ENCODE data around the gene PAOX.

Gene PAOX

DNA sequence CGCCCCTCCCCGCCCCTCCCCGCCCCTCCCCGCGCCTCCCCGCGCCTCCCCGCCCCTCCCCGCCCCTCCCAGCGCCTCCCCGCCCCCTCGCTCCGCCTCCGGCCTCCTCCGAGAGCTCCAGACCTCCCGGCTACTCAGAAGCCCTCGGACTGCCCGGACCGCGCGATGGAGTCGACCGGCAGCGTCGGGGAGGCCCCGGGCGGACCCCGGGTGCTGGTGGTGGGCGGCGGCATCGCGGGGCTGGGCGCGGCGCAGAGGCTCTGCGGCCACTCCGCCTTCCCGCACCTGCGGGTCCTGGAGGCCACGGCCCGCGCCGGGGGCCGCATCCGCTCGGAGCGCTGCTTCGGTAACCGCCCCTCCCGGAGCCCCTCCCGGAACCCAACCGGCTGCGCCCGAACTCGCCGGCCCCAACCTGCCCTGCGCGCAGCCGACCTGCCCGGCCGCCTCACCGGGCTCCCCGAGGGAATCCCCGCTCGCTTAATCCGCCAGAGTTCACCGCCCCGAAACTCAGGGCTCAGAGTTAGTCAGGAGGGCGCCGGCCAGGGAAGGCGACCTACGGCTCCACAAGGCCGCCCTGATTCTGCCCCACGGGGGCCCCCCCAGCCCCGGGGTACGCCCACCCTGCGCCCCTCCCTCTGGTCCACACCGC is at the start of gene PAOX:
Gene PAOX, plus strand, starts transcription at position 111 of the 649 bp plus-strand sequence. Its CDS starts 55 bp downstream, at position 166.
- H3K4me3 ChIP-seq (ENCODE audit: low read depth, low read length): peak within 1 kb of the TSS; percentile 75
- TF ChIP-seq, protein P1, sequence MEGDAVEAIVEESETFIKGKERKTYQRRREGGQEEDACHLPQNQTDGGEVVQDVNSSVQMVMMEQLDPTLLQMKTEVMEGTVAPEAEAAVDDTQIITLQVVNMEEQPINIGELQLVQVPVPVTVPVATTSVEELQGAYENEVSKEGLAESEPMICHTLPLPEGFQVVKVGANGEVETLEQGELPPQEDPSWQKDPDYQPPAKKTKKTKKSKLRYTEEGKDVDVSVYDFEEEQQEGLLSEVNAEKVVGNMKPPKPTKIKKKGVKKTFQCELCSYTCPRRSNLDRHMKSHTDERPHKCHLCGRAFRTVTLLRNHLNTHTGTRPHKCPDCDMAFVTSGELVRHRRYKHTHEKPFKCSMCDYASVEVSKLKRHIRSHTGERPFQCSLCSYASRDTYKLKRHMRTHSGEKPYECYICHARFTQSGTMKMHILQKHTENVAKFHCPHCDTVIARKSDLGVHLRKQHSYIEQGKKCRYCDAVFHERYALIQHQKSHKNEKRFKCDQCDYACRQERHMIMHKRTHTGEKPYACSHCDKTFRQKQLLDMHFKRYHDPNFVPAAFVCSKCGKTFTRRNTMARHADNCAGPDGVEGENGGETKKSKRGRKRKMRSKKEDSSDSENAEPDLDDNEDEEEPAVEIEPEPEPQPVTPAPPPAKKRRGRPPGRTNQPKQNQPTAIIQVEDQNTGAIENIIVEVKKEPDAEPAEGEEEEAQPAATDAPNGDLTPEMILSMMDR (IDR thresholded peaks at IDR 0.05; ENCODE audit: borderline replicate concordance, insufficient read depth, low read depth, low read length): no peak

DNA sequence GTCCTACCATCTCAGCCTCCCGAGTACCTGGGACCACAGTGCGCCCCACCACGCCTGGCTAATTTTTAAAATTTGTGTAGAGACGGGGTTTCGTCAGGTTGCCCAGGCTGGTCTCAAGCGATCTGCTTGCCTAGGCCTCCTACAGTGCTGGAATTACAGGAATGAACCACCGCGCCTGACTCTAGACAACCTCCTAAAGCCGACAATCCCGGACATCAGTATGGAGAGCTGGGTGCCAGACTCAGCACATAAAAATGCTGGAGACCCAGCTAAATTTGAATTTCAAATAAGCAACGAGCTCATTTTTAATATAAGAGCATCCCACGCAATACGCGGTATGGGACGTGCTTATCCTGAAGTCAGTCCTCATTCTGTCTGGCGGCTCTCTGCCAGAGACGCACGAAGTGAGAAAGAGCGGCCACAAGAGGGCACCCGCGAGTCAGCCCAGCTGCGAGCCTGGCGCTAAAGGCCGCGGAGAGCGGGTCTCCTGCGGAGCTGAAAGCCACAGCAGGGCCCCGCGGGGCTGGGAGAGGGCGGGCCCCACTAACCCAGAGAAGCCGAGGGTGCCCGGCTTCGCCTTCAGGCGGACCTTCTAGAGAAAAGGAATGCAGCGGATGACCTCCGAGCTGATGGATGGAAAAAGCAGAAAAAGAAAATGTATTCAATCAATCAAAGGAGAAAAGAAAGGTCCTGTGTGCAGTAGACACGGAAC is 49.4 kb upstream of the PAOX start:
- no peak overlapping the region for H3K4me3 ChIP-seq (ENCODE audit: low read depth, low read length)
- TF ChIP-seq, protein P1 (IDR thresholded peaks at IDR 0.05; ENCODE audit: borderline replicate concordance, insufficient read depth, low read depth, low read length): peak; percentile 91

DNA sequence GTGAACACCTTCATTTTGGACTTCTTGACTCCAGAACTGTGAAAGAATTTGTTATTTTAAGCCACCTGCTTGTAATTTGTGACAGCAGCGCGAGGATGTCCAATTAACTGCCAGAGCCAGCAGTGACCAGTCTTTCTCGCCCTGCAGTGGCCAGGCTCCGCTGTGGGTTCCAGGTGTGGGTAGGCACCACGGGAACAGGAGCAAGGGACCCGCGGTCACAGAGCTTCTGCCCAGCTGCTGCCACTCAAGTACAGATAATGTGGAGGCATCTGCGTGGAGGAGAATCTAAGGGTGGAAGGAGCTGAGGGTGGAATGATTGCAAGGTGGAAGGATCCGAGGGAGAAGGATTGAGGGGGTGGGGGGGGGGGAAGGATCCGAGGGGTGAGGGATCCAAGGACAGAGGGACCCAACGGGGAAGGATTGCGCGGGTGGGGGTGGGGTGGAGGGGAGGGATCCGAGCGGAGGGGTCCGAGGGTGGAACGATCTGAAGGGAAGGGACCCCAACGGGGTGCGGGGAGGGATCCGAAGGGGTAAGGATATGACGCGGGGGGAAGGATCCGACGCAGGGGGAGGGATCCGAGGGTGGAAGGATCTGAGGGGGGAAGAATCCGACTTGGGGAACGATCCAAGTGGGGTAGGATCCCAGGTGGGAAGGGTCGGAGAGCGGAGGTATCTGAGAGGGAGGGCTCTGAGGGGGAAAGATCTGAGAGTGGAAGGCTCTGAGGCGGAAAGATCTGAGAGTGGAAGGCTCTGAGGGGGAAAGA is 45.9 kb upstream of the PAOX start:
- H3K4me3 ChIP-seq (ENCODE audit: low read depth, low read length): no peak overlapping the region
- TF ChIP-seq, protein P1 (IDR thresholded peaks at IDR 0.05; ENCODE audit: borderline replicate concordance, insufficient read depth, low read depth, low read length): no peak

DNA sequence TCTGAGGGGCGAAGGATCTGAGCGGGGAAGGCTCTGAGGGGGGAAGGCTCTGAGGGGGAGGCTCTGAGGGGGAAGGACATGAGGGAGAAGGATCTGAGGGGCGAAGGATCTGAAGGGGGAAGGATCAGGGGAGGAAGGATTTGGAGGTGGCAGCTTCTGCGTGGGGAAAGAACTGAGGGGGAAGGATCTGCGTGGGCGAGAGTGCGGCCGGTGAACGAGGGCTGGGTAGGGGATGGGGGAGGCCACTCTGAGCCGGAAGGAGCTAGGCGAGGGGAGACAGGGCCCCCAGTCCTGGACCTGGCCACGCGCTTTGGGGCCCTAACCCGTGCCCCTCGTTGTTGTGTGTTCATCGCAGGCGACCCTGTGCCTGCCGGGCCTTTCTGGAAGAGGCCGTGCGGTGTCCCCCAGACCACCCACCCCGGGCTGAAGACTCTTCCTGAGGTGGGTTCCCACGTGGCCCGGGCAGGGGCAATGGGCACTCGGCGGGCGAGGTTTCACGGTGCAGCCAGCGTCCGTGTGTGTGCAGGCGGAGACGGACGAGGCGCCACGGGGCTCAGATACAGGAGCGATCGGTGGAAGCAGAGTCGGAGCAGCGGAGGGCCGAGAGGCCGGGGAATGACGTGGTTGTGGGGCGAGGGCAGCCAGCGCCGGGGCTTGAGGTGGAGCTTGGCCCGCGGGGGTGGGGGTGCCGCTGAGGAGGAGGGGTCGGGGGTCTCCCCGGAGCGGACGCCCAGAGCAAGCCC is 44.4 kb upstream of the PAOX start:
- no peak overlapping the region for H3K4me3 ChIP-seq (ENCODE audit: low read depth, low read length)
- TF ChIP-seq, protein P1 (IDR thresholded peaks at IDR 0.05; ENCODE audit: borderline replicate concordance, insufficient read depth, low read depth, low read length): no peak

DNA sequence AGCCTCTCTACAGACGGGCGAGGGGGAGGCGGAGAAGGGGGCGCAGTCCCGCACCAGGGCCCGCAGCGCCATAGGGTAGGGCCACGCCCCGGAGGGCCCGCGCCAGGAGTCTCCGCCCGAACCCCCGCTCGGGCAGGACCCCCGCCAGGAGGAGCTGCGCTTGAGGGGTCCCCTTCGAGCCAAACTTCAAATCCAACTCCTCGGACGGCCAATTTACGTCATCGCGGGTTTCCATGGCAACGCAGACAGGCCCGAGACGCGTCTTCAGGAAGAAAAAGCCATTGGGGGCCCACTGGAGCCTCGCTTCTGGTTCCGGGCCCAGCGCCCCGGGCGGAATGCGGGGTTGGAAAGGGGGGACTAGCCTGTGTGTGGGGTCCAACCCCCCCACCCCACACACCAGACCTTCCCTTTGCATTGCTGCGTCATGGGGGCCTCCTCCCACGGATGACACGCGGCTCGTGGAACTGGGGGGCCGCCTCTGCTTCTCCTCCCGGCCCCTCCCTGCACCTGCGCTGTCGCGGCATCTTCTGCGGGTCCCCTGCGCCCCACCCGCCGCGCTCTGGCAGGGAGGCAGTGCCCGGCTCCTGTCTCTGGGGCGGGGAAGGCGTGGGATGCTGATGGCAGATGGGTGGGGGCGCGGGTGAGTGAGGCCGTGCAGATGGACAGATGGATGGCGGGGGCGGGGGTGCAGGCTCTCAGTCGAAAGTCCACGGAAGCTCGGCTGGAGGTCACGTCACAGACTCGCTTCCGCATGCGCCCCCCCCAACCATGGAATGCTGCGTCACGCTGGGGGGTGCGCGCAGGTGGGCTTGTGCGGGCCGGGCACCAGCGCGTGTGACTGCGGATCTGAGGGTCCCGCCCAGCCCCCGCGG is 43.6 kb upstream of the PAOX start:
- TF ChIP-seq, protein P1 (IDR thresholded peaks at IDR 0.05; ENCODE audit: borderline replicate concordance, insufficient read depth, low read depth, low read length): no peak
- no peak overlapping the region for H3K4me3 ChIP-seq (ENCODE audit: low read depth, low read length)

DNA sequence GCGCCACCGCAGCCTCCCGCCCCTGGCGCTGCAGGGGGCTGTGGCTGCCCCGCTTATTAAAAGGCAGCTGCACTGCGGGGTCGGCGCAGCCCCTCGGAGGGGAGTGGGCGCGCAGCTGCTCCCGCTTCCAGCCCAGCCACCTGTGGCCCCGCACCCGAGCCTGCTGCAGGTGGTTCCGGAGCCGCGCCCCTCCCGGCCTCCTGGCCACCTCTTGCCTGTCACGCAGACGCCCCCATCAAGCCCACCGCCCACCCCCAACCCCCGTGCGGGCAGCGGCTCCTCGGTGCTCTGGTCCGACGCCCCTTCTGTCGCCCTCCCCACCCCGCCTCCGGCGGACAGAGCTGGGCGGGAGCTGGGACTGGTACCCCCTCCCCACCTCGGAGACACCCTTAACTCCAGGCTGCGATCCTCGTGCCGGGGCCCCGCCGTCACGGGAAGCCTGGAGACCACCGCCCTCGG is 42.9 kb upstream of the PAOX start:
- TF ChIP-seq, protein P1 (IDR thresholded peaks at IDR 0.05; ENCODE audit: borderline replicate concordance, insufficient read depth, low read depth, low read length): no peak
- no peak overlapping the region for H3K4me3 ChIP-seq (ENCODE audit: low read depth, low read length)

Measured in GM12875 (cell line).